HepG2 (cell line): ENCODE data around the gene GSTM2. TPM values are rescaled to one million over a fixed set of nuclear protein-coding genes. Genes with fewer than 3 reads are reported as not detected.
A peak's percentile ranks its signal among the peaks of the same experiment; 100 is the strongest.

Experiments
- ATAC-seq: fragments of 200-7000 bp; cut with Tn5 transposase; 3 replicates; pipeline ENCODE4 v1.9.1; 2020; ENCODE audit warnings: mild to moderate bottlenecking, moderate library complexity
- BruUV-seq: library from RNA; stranded (reverse); fragments of 400-500 nt; replicated peaks from 2 replicates; lab custom pipeline; 2021; lab: Mats Ljungman, UMichigan
- CTCF ChIA-PET: fragments of 300-600 bp; formaldehyde crosslinking; extraction: SDS; loops from one replicate; lab custom pipeline; 2021; ENCODE audit warnings: low total read pairs, inconsistent platforms, low intra/inter-chr PET ratio; lab: Yijun Ruan, JAX
- POLR2A ChIA-PET: fragments of 350-600 bp; sonication (Branson Sonifier 250); formaldehyde crosslinking; loops from one replicate; lab custom pipeline; 2020; ENCODE audit warnings: antibody characterized with exemption, inconsistent platforms; lab: Yijun Ruan, JAX
- DNase-seq: peaks from one replicate; pipeline ENCODE4 v3.0.0-alpha.2; 2015; ENCODE audit warnings: low spot score
- FAIRE-seq: peaks from 3 replicates; lab custom pipeline; 2011; peaks lifted over from hg19 to GRCh38; lab: Jason Lieb, UNC
- H2AFZ ChIP-seq: one replicate; pipeline ENCODE4 v1.6.1; 2011; ENCODE audit warnings: low read length, inconsistent platforms
- H3K27ac ChIP-seq: fragments of 300-600 bp; 3 replicates; pipeline ENCODE4 v1.8.0; 2011; ENCODE audit warnings: mixed run types, mild to moderate bottlenecking, mixed read lengths, low read length, inconsistent platforms; ENCODE audit not compliant: insufficient read depth; ENCODE audit errors: extremely low read length
- H3K27me3 ChIP-seq, 2 experiments: fragments of 200-600 bp in 1 of 2; 2 replicates in 1 of 2; 3 replicates in 1 of 2; pipeline versions ENCODE4 v1.6.0 to v1.8.0; 2011; ENCODE audit warnings: low read length in 2 of 2, mild to moderate bottlenecking in 2 of 2, moderate library complexity in 2 of 2, inconsistent platforms in 1 of 2; ENCODE audit not compliant: insufficient read depth in 2 of 2, control insufficient read depth in 1 of 2
- H3K36me3 ChIP-seq, 2 experiments: fragments of 200-600 bp in 1 of 2; replicated peaks in 1 of 2; 2 replicates in 1 of 2; 3 replicates in 1 of 2; pipeline versions ENCODE4 v1.5.1 to v1.8.0; 2011; ENCODE audit warnings: low read length in 2 of 2, inconsistent platforms in 1 of 2; ENCODE audit not compliant: insufficient read depth in 2 of 2, control insufficient read depth in 1 of 2
- H3K4me1 ChIP-seq: 2 replicates; pipeline ENCODE4 v1.5.1; 2012; ENCODE audit warnings: low read length, inconsistent platforms; ENCODE audit not compliant: insufficient read depth
- H3K4me2 ChIP-seq: 2 replicates; pipeline ENCODE4 v1.6.0; 2011; ENCODE audit warnings: low read depth, low read length, inconsistent platforms
- H3K4me3 ChIP-seq, 3 experiments: fragments of 200-600 bp in 1 of 3; sonication (generic), shearing (Covaris generic) in 1 of 3; replicated peaks in 1 of 3; 2 replicates each; pipeline ENCODE4 v1.5.1; 2011 to 2016; ENCODE audit warnings: low read length in 3 of 3, inconsistent platforms in 2 of 3, low read depth in 2 of 3, mild to moderate bottlenecking in 2 of 3, control low read depth in 1 of 3, mixed read lengths in 1 of 3; ENCODE audit not compliant: insufficient read depth in 1 of 3
- H3K79me2 ChIP-seq: one replicate; pipeline ENCODE4 v1.6.1; 2011; ENCODE audit warnings: low read length, inconsistent platforms; ENCODE audit not compliant: insufficient read depth
- H3K9ac ChIP-seq: 2 replicates; pipeline ENCODE4 v1.6.0; 2011; ENCODE audit warnings: mild to moderate bottlenecking, low read depth, low read length, inconsistent platforms; ENCODE audit not compliant: insufficient read depth
- H3K9me3 ChIP-seq: 2 replicates; pipeline ENCODE4 v1.5.1; 2012; ENCODE audit warnings: mild to moderate bottlenecking, low read length
- H4K20me1 ChIP-seq: 2 replicates; pipeline ENCODE4 v1.6.0; 2011; ENCODE audit warnings: inconsistent platforms, mild to moderate bottlenecking, low read length, moderate library complexity; ENCODE audit not compliant: insufficient read depth
- CBX1 ChIP-seq: IDR thresholded peaks from one replicate; pipeline ENCODE4 v1.6.1; 2016; ENCODE audit warnings: antibody characterized with exemption, low read depth
- ETV6 ChIP-seq: sonication (generic); formaldehyde crosslinking; conservative IDR thresholded peaks from 2 replicates; pipeline ENCODE4 v1.4.0; 2020; ENCODE audit warnings: missing genetic modification reagents
- FOXK1 ChIP-seq: sonication (generic); formaldehyde crosslinking; IDR thresholded peaks from 2 replicates; pipeline ENCODE4 v1.4.0; 2020; ENCODE audit warnings: low read depth, missing genetic modification reagents, borderline replicate concordance
- JARID2 ChIP-seq: sonication (generic); formaldehyde crosslinking; IDR thresholded peaks from 2 replicates; pipeline ENCODE4 v1.8.1; 2023; ENCODE audit warnings: missing genetic modification reagents, inconsistent platforms; ENCODE audit not compliant: insufficient replicate concordance
- MAFF ChIP-seq: IDR thresholded peaks from 2 replicates; pipeline ENCODE4 v1.6.1; 2011; ENCODE audit warnings: low read depth, low read length, improper control_type of control experiment
- MAFK ChIP-seq, 2 experiments: IDR thresholded peaks in 1 of 2; conservative IDR thresholded peaks in 1 of 2; 2 replicates each; pipeline ENCODE4 v1.6.1; 2011; ENCODE audit warnings: improper control_type of control experiment in 2 of 2, low read length in 2 of 2
- NFE2L2 ChIP-seq: fragments of 150-350 bp; IDR thresholded peaks from 2 replicates; pipeline ENCODE4 v1.6.1; 2014; ENCODE audit warnings: low read length
- ZNF446 ChIP-seq: sonication (generic); formaldehyde crosslinking; IDR thresholded peaks from 2 replicates; pipeline ENCODE4 v1.5.0; 2020; ENCODE audit warnings: mild to moderate bottlenecking, missing genetic modification reagents
- WGBS: methylation state at CpG from one replicate; pipeline ENCODE4 v1.1.6; 2017; ENCODE audit warnings: low lambda C conversion rate; 5-methylcytosine and 5-hydroxymethylcytosine counted together
- in situ Hi-C: cut with HindIII; loops from 2 replicates; pipeline ENCODE4 v1.10.0; 2017; ENCODE audit warnings: low pct_unique_long_range_greater_than_20kb; ENCODE audit not compliant: extremely low pct_ligation_motif_present
- intact Hi-C: fragments of 100-400 bp; cut with micrococcal nuclease; formaldehyde crosslinking; loops from one replicate; pipeline ENCODE4 v1.10.0; 2022; ENCODE audit not compliant: unreplicated experiment
- polyA plus RNA-seq, 8 experiments: library from polyadenylated mRNA; depleted of rRNA in 3 of 8; stranded (reverse) in 7 of 8; unstranded in 1 of 8; fragments of >200 nt; fragmentation: Illumina TruSeq in 4 of 8; extraction: Trizol in 4 of 8; gene quantifications; 2 replicates each; pipeline versions ENCODE4 v1.2.1 to v1.2.3, GENCODE V29; 2011 to 2016; ENCODE audit warnings: low read depth in 4 of 8, missing spikeins in 1 of 8, mixed read lengths in 1 of 8; ENCODE audit not compliant: insufficient read depth in 1 of 8
- total RNA-seq, 5 experiments: library from RNA; depleted of rRNA; stranded (reverse); fragments of >200 nt; fragmentation: Illumina TruSeq; extraction: Trizol; gene quantifications; 2 replicates each; pipeline ENCODE4 v1.2.3, GENCODE V29; 2016; ENCODE audit warnings: low read depth in 1 of 5
- TF ChIP-seq, protein P1 (sequence below): sonication (generic); formaldehyde crosslinking; IDR thresholded peaks from 2 replicates; pipeline ENCODE4 v1.5.0; 2020; ENCODE audit warnings: mild to moderate bottlenecking, missing genetic modification reagents, moderate library complexity
- TF ChIP-seq, protein P2 (sequence below): sonication (generic); formaldehyde crosslinking; IDR thresholded peaks from 2 replicates; pipeline ENCODE4 v1.9.0; 2021; ENCODE audit warnings: missing genetic modification reagents, borderline replicate concordance
- TF ChIP-seq, protein P3 (sequence below): sonication (generic); formaldehyde crosslinking; IDR thresholded peaks from 2 replicates; pipeline ENCODE4 v1.4.0; 2020; ENCODE audit warnings: mild to moderate bottlenecking, missing genetic modification reagents, borderline replicate concordance
- TF ChIP-seq, protein P4 (sequence below): sonication (generic); formaldehyde crosslinking; IDR thresholded peaks from 2 replicates; pipeline ENCODE4 v1.4.0; 2020; ENCODE audit warnings: missing genetic modification reagents, low read depth, mild to moderate bottlenecking, borderline replicate concordance

Gene GSTM2
- total and polyA plus RNA-seq, 2 of the 13 experiments (the other 11 are each of a cell fraction or from before 2014, with no cell fraction given) = 7.0 to 15.0 TPM

DNA sequence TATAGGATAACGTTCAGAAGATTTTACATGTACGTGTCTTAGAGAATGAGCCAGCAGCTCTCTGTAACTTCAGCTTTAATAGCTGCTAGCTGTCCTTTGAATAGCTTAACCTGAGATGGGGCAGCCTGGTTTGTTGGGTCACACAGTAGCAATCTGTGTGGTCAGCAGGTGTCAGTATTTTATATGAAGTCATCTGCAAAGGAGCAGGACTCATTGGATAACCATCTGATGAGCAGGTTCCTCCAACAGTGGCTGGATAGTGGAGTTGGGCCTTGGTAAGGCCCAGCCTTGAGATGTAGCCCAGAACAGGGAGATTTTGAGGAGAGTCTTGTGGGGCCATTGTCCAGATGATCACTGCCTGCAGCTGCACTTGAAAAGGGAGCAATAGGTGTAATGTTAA lies 50.6 kb downstream of the GSTM2 start (continued):
- TF ChIP-seq, protein P1, sequence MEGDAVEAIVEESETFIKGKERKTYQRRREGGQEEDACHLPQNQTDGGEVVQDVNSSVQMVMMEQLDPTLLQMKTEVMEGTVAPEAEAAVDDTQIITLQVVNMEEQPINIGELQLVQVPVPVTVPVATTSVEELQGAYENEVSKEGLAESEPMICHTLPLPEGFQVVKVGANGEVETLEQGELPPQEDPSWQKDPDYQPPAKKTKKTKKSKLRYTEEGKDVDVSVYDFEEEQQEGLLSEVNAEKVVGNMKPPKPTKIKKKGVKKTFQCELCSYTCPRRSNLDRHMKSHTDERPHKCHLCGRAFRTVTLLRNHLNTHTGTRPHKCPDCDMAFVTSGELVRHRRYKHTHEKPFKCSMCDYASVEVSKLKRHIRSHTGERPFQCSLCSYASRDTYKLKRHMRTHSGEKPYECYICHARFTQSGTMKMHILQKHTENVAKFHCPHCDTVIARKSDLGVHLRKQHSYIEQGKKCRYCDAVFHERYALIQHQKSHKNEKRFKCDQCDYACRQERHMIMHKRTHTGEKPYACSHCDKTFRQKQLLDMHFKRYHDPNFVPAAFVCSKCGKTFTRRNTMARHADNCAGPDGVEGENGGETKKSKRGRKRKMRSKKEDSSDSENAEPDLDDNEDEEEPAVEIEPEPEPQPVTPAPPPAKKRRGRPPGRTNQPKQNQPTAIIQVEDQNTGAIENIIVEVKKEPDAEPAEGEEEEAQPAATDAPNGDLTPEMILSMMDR (CRISPR knock-in tag) = peak; percentile 75

DNA sequence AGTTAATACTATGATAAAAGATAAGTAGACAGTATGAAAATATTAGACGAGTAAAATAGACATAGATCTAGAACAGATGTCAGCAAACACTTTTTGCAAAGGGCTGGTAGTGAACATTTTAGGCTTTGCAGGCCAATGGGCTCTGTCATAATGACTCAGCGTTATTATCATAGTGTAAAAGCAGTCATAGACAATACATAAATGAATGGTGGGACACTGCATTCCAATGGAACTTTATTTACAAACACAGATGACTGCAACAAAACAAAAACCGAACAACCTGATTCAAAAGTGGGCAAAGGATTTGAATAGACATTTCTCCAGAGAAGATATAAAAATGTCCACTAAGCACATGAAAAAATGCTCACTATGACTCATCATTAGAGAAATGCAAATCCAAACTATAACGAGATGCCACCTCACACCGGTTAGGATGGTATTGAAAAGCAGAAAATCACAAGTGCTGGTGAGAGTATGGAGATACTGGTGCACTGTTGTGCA lies 51.5 kb downstream of the GSTM2 start:
- ChIA-PET POLR2A (no interaction called here), CTCF (interaction anchor here (1.3 to 2.6 kb wide), 2 partner anchors 54 to 57 kb away, joined by 5 to 15 read pairs; no protein-coding TSS in a partner anchor)
- Histone ChIP-seq H2AFZ (no peak overlapping the region), H3K79me2 (no peaks in the 10 kb centered on the region), H3K27me3 (peaks cover 1 to 28% of the 10 kb centered on the region in 2 experiments; a peak in 3 of 5 replicates), H3K27ac (no peak overlapping the region), H4K20me1 (no peaks in the 10 kb centered on the region), H3K4me2 (no peak overlapping the region), H3K9ac (no peak overlapping the region), H3K36me3 (no peaks in the 10 kb centered on the region), H3K4me1 (no peaks in the 10 kb centered on the region), H3K9me3 (no peaks in the 10 kb centered on the region), H3K4me3 (no peak overlapping the region)
- intact Hi-C loops = loop anchor here (10.0 kb wide), 1 partner anchor 265 kb away; the partner anchor contains the start of gene AHCYL1
- WGBS = 71% methylated on average over 5 of the region's 5 CpGs
- no TSS peak for BruUV-seq
- ATAC-seq = no peak
- no peak for FAIRE-seq
- in situ Hi-C loops = loop anchor here (5.0 to 10.0 kb wide), 3 partner anchors 53 to 175 kb away; partner anchors contain the start of genes GNAI3 and GSTM2
- no peak for DNase-seq
- TF ChIP-seq, protein P2, sequence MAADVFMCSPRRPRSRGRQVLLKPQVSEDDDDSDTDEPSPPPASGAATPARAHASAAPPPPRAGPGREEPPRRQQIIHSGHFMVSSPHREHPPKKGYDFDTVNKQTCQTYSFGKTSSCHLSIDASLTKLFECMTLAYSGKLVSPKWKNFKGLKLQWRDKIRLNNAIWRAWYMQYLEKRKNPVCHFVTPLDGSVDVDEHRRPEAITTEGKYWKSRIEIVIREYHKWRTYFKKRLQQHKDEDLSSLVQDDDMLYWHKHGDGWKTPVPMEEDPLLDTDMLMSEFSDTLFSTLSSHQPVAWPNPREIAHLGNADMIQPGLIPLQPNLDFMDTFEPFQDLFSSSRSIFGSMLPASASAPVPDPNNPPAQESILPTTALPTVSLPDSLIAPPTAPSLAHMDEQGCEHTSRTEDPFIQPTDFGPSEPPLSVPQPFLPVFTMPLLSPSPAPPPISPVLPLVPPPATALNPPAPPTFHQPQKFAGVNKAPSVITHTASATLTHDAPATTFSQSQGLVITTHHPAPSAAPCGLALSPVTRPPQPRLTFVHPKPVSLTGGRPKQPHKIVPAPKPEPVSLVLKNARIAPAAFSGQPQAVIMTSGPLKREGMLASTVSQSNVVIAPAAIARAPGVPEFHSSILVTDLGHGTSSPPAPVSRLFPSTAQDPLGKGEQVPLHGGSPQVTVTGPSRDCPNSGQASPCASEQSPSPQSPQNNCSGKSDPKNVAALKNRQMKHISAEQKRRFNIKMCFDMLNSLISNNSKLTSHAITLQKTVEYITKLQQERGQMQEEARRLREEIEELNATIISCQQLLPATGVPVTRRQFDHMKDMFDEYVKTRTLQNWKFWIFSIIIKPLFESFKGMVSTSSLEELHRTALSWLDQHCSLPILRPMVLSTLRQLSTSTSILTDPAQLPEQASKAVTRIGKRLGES = no peak
- no peak for TF ChIP-seq JARID2 (CRISPR knock-in tag)
- TF ChIP-seq CBX1 = no peak
- TF ChIP-seq FOXK1 (CRISPR knock-in tag) = no peak
- TF ChIP-seq MAFK (conservative IDR thresholded peaks at IDR 0.05 in 1 of 2, IDR thresholded peaks at IDR 0.05 in 1 of 2; ENCODE audit: low read length in 2 of 2) = peak in 1 of 2 experiments; percentile 28; a peak in 2 of 4 replicates
- peak; percentile 87 for TF ChIP-seq NFE2L2
- TF ChIP-seq MAFF = 0 out of 2 replicates have a peak, but pooled peaks have one; percentile 28
- TF ChIP-seq, protein P3, sequence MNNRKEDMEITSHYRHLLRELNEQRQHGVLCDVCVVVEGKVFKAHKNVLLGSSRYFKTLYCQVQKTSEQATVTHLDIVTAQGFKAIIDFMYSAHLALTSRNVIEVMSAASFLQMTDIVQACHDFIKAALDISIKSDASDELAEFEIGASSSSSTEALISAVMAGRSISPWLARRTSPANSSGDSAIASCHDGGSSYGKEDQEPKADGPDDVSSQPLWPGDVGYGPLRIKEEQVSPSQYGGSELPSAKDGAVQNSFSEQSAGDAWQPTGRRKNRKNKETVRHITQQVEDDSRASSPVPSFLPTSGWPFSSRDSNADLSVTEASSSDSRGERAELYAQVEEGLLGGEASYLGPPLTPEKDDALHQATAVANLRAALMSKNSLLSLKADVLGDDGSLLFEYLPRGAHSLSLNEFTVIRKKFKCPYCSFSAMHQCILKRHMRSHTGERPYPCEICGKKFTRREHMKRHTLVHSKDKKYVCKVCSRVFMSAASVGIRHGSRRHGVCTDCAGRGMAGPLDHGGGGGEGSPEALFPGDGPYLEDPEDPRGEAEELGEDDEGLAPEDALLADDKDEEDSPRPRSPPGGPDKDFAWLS (CRISPR knock-in tag) = no peak
- TF ChIP-seq, protein P4, sequence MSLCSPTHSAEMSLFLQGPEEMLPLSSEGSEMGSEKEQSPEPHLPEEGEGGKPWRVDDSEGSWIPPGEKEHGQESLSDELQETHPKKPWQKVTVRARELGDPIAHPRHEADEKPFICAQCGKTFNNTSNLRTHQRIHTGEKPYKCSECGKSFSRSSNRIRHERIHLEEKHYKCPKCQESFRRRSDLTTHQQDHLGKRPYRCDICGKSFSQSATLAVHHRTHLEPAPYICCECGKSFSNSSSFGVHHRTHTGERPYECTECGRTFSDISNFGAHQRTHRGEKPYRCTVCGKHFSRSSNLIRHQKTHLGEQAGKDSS (CRISPR knock-in tag) = no peak
- TF ChIP-seq ETV6 = no peak
- TF ChIP-seq ZNF446 = no peak
